Loucy (cell line): Measurements from ENCODE around the gene C1RL.

Experiments used
- CTCF ChIP-seq: fragments of 200-600 bp; sonication (generic); conservative IDR thresholded peaks from 2 replicates; pipeline ENCODE4 v1.5.1; 2014; ENCODE audit warnings: mild to moderate bottlenecking, antibody characterized with exemption, low read length
- EZH2phosphoT487 ChIP-seq: fragments of 200-600 bp; IDR thresholded peaks from 2 replicates; pipeline ENCODE4 v1.6.1; 2018; ENCODE audit warnings: antibody characterized with exemption, mild to moderate bottlenecking, moderate library complexity, borderline replicate concordance

GRCh38 chr12:7058163-7058845 is 50.7 kb downstream of the C1RL start:
- no peak for TF ChIP-seq CTCF
- TF ChIP-seq EZH2phosphoT487 = no peak
